Ishikawa (cell line): ENCODE results near the gene MED15.

Source experiments
- CEBPB ChIP-seq: IDR thresholded peaks from 2 replicates; pipeline ENCODE4 v1.6.1; 2012
- CREB1 ChIP-seq: IDR thresholded peaks from 2 replicates; pipeline ENCODE4 v1.6.1; 2012; ENCODE audit warnings: low read depth
- EGR1 ChIP-seq: IDR thresholded peaks from 2 replicates; pipeline ENCODE4 v1.6.1; 2012
- EP300 ChIP-seq: IDR thresholded peaks from 2 replicates; pipeline ENCODE4 v1.6.1; 2012; ENCODE audit warnings: borderline replicate concordance
- FOXM1 ChIP-seq: IDR thresholded peaks from 2 replicates; pipeline ENCODE4 v1.6.1; 2012; ENCODE audit warnings: low read depth, borderline replicate concordance
- MAX ChIP-seq: IDR thresholded peaks from 2 replicates; pipeline ENCODE4 v1.6.1; 2012
- NFIC ChIP-seq: IDR thresholded peaks from 2 replicates; pipeline ENCODE4 v1.6.1; 2012
- RAD21 ChIP-seq: IDR thresholded peaks from 2 replicates; pipeline ENCODE4 v1.6.1; 2012; ENCODE audit warnings: low read depth
- REST ChIP-seq: IDR thresholded peaks from 2 replicates; pipeline ENCODE4 v1.6.1; 2012; ENCODE audit warnings: low read depth, mild to moderate bottlenecking
- TAF1 ChIP-seq: IDR thresholded peaks from 2 replicates; pipeline ENCODE4 v1.6.1; 2012; ENCODE audit warnings: low read depth, mild to moderate bottlenecking
- TCF12 ChIP-seq: IDR thresholded peaks from 2 replicates; pipeline ENCODE4 v1.6.1; 2012; ENCODE audit warnings: low read depth
- TEAD4 ChIP-seq: IDR thresholded peaks from 2 replicates; pipeline ENCODE4 v1.6.1; 2012
- USF1 ChIP-seq: IDR thresholded peaks from 2 replicates; pipeline ENCODE4 v1.6.1; 2012
- YY1 ChIP-seq: IDR thresholded peaks from 2 replicates; pipeline ENCODE4 v1.6.1; 2012; ENCODE audit warnings: low read depth
- ZBTB7A ChIP-seq: IDR thresholded peaks from 2 replicates; pipeline ENCODE4 v1.6.1; 2012; ENCODE audit warnings: low read depth

MED15 gene

GRCh38 chr22:20487715-20488114 lies 19.7 kb upstream of the MED15 start:
- no peak for TF ChIP-seq RAD21
- TF ChIP-seq TAF1: no peak
- TF ChIP-seq REST: no peak
- no peak for TF ChIP-seq NFIC
- TF ChIP-seq YY1: no peak
- no peak for TF ChIP-seq MAX
- no peak for TF ChIP-seq USF1
- TF ChIP-seq CREB1: no peak
- no peak for TF ChIP-seq EGR1
- no peak for TF ChIP-seq ZBTB7A

- no peak for TF ChIP-seq MAX
- TF ChIP-seq ZBTB7A: no peak
- TF ChIP-seq REST: no peak
- no peak for TF ChIP-seq FOXM1
- no peak for TF ChIP-seq EP300
- no peak for TF ChIP-seq EGR1
- no peak for TF ChIP-seq TAF1
- no peak for TF ChIP-seq USF1
- TF ChIP-seq TEAD4: no peak
- TF ChIP-seq TCF12: no peak
Measured at GRCh38 chr22:20488946-20489345, 18.5 kb upstream of the MED15 start.

GRCh38 chr22:20490183-20490940 lies 17.0 kb upstream of the MED15 start:
- no peak for TF ChIP-seq CEBPB

- no peak for TF ChIP-seq CREB1
- no peak for TF ChIP-seq REST
- TF ChIP-seq ZBTB7A: no peak
- no peak for TF ChIP-seq CEBPB
- TF ChIP-seq EP300: no peak
- no peak for TF ChIP-seq FOXM1
- no peak for TF ChIP-seq TEAD4
- no peak for TF ChIP-seq TCF12
- no peak for TF ChIP-seq YY1
- TF ChIP-seq MAX: no peak
- TF ChIP-seq RAD21: no peak
- no peak for TF ChIP-seq USF1
- no peak for TF ChIP-seq EGR1
- TF ChIP-seq TAF1: no peak
Measured at GRCh38 chr22:20490941-20491307, 16.5 kb upstream of the MED15 start.
